ENCODE data around the gene LGI2. TPM values are rescaled to one million over a fixed set of nuclear protein-coding genes. Genes with fewer than 3 reads are reported as not detected.

LGI2 gene
- 1 to 10 TPM; 3.7 to 4.0 TPM for total RNA-seq

- DNase-seq (ENCODE audit: low spot score): no peak
- Histone ChIP-seq H3K9me3 (no peaks in the 10 kb centered on the region), H3K4me3 (peak within 1 kb of the TSS; percentile 74), H3K4me1 (ENCODE audit: control insufficient read depth in 1 of 2, low read depth in 2 of 2) (peaks cover 4 to 22% of the 10 kb centered on the region in 2 donors), H3K36me3 (no peaks in the 10 kb centered on the region), H3K27me3 (replicated peaks; ENCODE audit: insufficient read depth) (no peaks in the 10 kb centered on the region), H3K27ac (peak within 1 kb of the TSS in 1 of 2 donors; percentile 4)
- ATAC-seq (ENCODE audit: insufficient number of reproducible peaks, low FRiP score, low read depth): peak; percentile 40
- no peak for TF ChIP-seq CTCF (IDR thresholded peaks at IDR 0.05)
Observed at GRCh38 chr4:25030277-25031076, at the start of gene LGI2. Gene LGI2, minus strand, starts transcription at chr4:25030946. Its CDS starts 253 bp downstream, at chr4:25030693.

- Histone ChIP-seq H3K36me3 (no peaks in the 10 kb centered on the region), H3K4me1 (ENCODE audit: control insufficient read depth in 1 of 2, low read depth in 2 of 2) (no peaks in the 10 kb centered on the region), H3K4me3 (no peak overlapping the region), H3K27ac (no peak overlapping the region), H3K9me3 (no peaks in the 10 kb centered on the region), H3K27me3 (replicated peaks; ENCODE audit: insufficient read depth) (no peaks in the 10 kb centered on the region)
- no peak for ATAC-seq (ENCODE audit: insufficient number of reproducible peaks, low FRiP score, low read depth)
- TF ChIP-seq CTCF (IDR thresholded peaks at IDR 0.05): no peak
- DNase-seq (ENCODE audit: low spot score): no peak
Observed at GRCh38 chr4:25078523-25078922, 47.8 kb upstream of the LGI2 start.

- Histone ChIP-seq H3K27me3 (replicated peaks; ENCODE audit: insufficient read depth) (no peaks in the 10 kb centered on the region), H3K9me3 (no peaks in the 10 kb centered on the region), H3K4me1 (ENCODE audit: control insufficient read depth in 1 of 2, low read depth in 2 of 2) (no peaks in the 10 kb centered on the region), H3K4me3 (no peak overlapping the region), H3K27ac (no peak overlapping the region), H3K36me3 (no peaks in the 10 kb centered on the region)
- DNase-seq (ENCODE audit: low spot score) (no peak), ATAC-seq (ENCODE audit: insufficient number of reproducible peaks, low FRiP score, low read depth) (no peak)
- no peak for TF ChIP-seq CTCF (IDR thresholded peaks at IDR 0.05)
Observed at GRCh38 chr4:25076625-25077398, 46.1 kb upstream of the LGI2 start.

- H3K27me3 ChIP-seq (replicated peaks; ENCODE audit: insufficient read depth): no peaks in the 10 kb centered on the region
Observed at GRCh38 chr4:25075851-25076250, 45.1 kb upstream of the LGI2 start.

More at GRCh38 chr4:25075851-25076250, 45.1 kb upstream of the LGI2 start:
- TF ChIP-seq CTCF (IDR thresholded peaks at IDR 0.05): no peak
- no peak overlapping the region for H3K4me3 ChIP-seq
- ATAC-seq (ENCODE audit: insufficient number of reproducible peaks, low FRiP score, low read depth) (no peak), DNase-seq (ENCODE audit: low spot score) (no peak)
- H3K9me3 ChIP-seq: no peaks in the 10 kb centered on the region
- no peak overlapping the region for H3K27ac ChIP-seq
- no peaks in the 10 kb centered on the region for H3K36me3 ChIP-seq
- no peaks in the 10 kb centered on the region for H3K4me1 ChIP-seq (ENCODE audit: control insufficient read depth in 1 of 2, low read depth in 2 of 2)
